NK-92 (cell line): ENCODE data around the gene SHISA6.

Source experiments
- DNase-seq: peaks from one replicate; lab custom pipeline; 2025; ENCODE audit not compliant: unreplicated experiment; lab: John Stamatoyannopoulos, UW

SHISA6 gene

DNA sequence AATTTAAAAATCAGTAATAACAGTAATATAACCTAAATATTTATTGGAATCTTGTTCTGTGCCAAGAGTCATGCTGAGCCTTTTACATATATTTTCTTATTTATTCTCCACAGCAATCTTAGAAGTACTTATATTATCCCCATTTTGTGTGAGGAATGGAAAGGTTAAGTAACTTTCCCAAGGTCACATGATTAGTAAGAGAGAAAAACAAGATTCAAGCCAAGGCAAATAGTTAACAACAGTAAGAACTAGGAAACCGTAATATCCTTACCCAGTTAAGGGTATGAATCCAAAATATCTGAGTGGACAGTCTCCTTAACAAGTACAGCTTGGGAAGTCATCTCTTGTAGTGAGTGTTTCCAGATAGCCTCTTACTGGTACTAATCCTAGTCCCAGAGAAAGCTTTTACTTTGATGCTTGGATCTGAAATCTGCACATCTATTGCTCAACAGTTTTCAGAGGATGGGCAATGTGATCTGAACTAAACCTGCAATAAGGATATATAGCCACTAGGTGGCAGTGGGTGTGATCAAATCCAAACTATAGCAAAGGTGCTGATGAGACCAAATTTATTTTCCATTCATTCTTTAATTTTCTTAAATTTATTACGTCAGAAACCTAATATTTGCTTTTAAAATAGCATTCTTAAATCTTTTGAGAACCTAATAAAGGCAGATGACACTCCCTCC, 23.3 kb downstream of the SHISA6 start:
- DNase-seq: no peak

DNA sequence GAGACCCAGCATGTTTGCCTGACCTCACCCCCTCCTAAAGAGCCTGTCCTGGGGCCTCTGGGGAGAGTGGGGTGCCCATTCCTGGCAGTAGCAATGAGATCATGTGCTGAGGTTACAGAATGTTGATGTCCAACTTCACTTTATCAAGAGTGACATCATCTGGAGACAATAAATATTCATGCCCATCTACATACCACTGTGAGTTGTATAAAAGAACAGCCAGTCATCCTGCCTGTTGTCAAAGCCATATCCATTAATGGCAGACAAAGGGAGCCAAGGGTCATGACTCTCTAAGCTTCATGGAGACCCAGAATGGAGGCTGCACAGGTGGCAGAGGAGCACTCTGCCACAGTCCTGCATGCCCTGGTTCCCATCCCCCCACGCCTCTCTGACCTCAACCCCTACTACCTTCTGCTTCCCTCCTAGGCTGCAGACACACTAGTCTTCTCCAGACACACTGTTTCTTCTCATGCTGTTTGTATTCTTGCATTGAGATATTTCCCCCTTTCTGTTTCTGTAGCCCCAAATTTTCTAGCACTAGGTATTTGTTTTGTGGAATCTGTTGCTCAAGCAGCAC, 27.1 kb downstream of the SHISA6 start:
- no peak for DNase-seq

DNA sequence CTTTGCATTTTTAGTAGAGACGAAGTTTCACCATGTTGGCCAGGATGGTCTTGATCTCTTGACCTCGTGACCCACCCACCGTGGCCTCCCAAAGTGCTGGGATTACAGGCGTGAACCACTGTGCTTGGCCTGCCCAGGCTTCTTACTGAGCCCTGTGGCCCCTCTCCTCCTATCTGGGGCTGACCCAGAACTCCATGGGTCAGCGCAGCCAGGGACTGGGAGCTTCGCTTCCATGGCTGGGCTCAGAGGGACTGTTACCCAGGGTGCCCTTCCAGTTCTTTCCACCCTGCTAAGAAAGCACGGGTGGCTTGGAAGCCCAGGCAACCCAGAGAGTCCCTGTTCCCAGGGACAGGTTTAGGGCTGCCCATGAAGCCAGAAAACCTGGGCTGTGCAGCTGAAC, 28.2 kb downstream of the SHISA6 start:
- no peak for DNase-seq

DNA sequence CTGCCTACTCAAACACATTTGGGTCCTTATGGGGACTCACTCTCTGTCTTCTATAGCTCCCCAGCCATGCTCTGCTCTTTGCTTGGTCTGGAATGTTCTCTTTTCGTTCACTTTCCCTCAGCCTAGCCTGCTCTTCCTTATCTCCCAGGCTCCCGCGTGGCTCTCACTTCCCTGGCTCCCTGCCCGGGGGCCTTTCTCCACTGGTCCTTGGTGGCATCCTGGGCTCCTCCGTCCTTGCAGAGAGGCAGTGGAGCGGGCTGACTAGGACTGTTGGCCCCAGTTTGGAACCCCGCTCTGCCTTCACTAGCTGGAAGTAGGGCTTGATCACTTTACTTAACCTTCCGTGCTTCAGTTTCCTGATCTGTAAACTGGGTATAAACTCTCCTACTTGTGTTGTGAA, 31.2 kb downstream of the SHISA6 start:
- no peak for DNase-seq

DNA sequence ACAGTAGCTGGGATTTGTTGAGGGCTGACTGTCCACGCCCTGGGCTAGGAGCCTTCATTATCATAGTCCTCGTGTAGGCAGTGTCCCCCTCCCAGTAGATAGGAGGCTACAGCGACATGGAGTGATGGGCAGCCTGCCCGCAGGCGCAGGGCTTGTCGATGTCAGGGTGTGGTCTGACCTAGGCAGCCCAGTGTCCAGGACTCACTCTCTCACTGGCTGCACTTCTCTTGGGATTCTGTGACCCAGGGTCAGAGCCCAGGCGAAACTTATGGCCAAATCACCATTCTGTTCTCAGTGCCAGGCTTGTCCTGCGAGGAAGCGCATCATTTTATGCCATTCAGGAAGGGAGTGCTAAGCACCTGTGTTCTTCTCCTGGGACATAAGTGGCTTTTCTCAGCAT, 32.6 kb downstream of the SHISA6 start:
- no peak for DNase-seq

DNA sequence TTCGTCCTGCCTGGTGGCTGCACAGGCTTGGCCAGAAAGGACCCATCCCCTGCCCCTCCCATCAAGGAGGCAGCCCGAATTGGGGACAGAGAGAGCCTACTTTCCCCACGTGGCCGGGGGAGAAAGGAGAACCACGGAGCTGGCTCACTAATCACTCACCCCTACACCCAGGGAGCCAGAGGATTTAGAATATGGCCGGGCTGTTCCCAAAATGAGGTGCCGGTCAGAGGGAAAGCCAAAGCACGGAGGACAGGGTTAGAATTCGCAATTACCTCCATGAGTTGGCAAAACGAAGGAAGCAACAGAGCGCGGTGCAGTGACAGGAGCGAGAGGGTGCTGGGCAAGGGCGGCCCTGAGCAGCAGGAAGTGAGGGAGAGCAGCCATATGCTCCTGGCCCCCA, 33.1 kb downstream of the SHISA6 start:
- no peak for DNase-seq

DNA sequence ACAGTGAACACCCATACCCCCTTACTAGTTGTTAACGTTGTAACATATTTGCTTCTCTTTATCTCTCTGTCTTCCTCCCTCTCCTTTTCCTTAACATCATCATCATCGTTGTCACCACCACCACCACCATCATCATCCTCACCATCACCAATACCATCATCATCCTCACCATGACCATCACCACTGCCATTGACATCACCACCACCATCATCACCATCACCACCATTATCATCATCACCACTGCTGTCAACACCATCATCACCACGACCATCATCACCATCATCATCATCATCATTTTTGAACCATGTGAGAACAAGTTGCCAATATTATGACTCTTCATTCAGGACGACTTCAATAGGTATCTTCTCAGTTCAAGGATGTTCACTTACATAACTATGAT, 35.5 kb downstream of the SHISA6 start:
- DNase-seq: no peak

DNA sequence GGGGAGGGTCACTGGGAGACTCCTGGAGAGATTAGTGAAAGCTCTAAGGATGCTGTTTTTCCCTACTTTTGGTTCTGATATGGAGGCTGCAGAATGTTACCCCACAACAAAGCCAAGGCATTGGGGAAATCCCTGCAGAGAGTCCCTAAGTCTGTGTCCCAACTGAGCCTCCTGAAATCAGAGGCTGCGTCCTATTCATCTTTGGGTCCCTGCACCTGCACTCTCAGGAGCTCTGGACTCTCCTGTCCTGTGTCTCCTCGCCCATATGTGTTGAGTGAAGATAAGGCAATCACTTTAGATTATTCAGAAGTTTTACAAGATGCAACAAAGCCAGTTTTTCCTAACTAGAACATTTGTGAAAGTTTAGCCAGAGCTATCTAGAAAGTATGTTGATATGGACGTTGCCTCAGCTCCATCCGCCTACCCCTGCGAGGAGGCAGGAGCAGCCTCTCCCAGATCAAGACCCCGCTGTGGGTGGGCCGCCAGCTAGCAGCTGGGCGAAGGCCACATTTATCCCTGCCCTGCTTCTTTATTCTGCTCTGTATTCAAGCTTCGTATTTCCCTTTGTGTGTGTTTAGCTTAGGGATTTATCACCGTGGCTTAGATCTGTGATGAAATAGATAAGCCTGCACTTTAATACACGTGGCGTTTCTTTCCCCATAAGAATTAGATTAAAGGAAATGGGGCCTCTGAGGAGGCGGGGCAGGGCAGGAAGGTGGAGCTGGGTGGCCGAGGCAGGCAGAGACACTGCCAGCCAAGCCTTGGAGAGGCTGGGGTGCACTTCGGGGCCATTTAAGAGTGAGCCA, 37.4 kb downstream of the SHISA6 start:
- DNase-seq: no peak

DNA sequence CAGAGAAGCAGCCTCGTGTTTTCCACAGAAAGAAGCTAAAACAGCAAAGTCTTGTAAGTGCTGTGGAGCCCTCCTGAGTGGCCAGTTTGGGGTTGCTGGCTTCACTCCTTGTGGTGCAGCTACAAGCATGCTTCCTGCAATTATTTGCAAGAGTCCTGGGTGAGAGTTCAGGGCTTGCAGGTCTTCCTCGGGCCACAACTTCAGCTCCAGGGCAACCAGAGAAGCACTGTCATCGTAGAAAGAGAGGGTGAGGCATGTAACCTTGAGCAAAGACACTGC, 37.9 kb downstream of the SHISA6 start:
- DNase-seq: no peak

DNA sequence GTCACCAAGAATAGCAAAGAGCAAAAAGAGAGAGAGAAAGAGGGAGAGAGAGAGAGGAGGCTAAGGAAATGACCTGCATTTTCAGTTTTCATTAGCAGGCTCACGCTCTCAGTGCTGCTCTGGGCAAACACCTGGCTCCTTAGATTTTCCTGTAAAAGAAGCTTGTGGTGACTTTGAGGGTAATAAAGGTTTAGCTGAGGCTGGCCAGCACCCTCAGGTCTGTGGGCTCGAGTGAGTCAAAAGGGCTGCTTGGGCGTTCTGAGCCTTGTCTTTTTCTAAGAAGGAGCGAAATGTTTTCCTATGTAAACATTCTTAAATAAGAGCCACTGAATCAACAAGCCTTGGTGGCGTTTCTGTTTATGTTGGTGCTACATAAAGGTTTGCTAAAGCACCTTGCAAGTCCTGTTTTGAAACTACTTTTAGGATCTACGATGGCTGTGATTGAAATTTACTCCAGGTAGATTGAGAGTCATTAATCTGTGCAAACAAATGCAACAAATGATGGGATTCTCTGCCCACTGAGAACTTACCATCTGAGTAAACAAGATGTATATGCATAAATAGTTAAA, 38.8 kb downstream of the SHISA6 start:
- DNase-seq: no peak

DNA sequence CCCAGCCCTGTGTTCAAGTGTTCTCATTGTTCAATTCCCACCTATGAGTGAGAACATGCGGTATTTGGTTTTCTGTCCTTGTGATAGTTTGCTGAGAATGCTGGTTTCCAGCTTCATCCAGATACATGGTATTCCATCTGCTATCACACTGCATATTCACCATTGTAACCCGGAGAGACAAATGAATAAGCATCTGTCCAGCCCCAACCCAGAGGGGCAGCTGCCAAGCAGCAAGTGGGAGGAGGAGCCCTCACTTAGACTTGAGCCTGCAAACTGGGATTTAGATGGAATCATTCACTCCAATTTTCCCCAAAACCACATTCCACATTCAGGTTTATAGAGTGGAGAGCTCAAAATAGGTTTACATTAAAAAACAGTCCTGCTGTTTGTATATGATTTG, 41.6 kb downstream of the SHISA6 start:
- DNase-seq: no peak

DNA sequence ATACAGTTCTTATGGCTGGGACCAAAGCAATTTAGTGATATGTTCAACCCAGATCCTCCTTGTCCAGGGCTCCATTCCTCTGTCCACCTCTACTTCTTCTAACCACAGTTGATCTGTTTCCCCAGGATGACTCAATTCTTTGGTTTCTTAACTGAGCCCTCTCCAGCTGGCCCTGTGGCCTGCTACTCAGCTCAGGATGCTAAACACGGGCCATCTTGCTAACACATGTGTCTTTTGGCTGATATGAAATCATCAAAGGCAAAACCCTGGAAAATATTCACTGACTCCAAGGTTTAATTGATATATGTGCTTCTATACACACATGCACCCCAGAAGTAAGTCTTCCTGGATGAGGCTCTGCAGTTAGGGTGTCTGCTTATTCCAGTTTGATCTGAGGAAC, 43.8 kb downstream of the SHISA6 start:
- no peak for DNase-seq

DNA sequence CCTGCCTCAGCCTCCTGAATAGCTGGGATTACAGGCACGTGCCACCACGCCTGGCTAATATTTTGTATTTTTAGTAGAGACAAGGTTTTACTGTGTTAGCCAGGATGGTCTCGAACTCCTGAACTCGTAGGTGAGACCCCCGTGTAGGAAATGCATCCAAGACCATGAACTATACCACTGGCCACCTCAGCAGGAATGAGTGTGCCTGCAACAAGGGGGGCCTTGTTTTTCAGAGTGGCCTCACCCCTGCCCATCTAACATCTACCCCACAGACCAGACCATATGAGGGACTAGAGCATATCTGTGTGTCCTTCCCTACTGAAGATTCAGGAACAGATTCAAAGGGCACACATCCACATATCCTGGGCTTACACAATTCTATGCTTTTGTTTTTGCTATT, 44.9 kb downstream of the SHISA6 start:
- DNase-seq: no peak

DNA sequence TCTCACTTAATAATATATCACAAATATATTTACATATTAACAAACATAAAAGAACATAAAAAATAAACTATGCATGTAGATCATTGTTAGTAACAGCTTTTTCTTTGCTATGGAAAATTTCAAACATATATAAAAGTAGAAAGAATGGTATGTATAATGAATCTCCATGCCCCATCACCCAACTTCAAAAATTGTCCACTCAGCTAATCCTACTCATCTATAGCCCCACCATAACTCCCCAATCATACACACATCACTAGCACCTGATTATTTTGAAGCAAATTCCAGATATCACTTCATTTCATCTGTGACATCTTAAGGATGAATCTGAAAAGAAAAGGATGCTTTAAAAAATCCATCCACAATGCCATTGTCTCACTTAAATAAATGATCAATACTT, 46.8 kb downstream of the SHISA6 start:
- DNase-seq: no peak

DNA sequence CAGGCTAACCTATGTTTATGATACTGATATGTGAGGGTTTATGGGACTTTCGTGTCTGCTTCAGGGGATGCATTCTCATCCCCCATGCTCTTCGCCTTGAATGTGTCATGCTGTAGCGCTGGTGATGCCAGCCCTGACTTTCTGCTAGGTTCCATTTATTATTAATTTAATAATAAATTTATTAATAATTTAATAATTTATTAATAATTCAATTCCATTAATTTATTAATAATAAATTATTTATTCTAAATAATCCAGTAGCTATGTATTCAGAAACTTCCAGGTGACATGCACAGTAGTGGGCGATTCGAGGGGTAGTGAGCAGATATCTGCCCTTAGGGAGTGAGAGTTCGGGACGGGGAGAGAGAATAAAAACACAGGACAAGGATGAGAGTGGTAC, 49.8 kb downstream of the SHISA6 start:
- DNase-seq: no peak

DNA sequence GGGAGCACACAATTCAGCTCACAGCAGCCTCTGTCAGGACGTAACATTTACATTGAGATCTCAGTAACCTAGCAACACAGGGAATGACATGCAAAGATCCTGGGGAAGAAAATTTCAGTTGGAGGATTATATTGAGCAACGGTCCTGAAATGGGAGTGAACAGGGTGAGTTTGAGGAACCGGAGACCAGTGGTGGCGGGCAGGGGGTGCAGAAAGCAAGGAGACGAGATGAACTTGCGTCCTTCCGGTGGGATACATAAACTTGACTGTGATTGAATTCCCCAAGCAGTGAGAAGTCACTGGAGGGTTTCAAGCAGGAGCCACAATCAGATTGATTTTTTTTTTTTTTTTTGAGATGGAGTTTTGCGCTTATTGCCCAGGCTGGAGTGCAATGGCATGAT, 51.5 kb downstream of the SHISA6 start:
- no peak for DNase-seq

DNA sequence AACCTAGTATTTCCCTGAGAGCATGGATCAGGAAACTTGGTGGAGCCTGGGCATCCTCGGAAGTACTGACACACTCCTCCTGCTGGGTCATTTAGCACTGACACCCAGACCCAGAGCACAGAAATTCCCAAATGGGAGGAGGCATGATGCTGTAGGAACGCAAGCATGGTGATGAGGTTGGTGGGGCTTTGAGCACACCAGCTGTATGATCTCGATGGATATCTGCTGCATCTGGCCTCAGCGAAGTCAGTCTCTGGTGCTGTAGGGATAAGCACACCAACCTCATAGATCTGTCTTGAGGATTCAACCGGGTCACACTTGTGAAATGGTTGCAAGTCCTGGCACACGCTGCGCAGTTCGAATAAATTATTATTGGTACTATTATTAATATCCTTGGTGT, 52.5 kb downstream of the SHISA6 start:
- no peak for DNase-seq

DNA sequence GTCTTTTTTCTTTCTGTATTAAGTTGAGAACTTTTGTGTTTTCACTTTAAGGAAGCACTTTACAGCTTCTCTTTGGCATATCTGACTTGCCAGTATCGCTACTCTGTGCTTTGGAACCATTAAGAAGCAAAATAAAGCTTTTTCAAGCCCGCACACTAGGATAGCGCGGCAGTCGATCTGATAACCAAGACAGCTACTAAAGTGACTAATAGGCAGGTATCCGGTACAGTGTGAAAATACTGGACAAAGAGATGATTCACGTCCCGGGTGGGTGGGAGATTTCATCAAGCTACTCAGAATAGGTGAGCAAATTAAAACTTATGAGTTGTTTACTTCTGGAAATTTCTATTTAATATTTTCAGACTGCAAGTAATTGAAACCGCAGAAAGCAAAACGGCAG, 53.8 kb downstream of the SHISA6 start:
- DNase-seq: no peak

DNA sequence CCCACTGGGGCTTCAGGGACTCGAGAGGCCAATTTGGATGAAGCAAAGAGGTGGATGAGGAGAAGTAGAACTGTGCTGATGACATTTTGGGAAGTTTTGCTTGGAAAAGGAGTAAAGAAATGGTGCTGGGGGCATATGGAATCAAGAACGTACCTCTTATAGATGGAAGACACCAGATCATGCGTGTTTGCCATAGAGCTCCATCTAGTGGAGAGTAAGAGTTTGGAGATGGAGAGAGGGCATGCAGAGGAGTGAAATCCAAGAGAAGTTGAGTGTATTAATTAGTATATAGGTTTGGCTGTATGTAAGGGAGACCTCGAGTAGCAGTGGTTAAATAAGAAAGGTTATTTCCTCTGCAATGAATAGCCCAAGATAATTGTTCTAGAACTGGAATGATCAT, 56.0 kb downstream of the SHISA6 start:
- DNase-seq: no peak

DNA sequence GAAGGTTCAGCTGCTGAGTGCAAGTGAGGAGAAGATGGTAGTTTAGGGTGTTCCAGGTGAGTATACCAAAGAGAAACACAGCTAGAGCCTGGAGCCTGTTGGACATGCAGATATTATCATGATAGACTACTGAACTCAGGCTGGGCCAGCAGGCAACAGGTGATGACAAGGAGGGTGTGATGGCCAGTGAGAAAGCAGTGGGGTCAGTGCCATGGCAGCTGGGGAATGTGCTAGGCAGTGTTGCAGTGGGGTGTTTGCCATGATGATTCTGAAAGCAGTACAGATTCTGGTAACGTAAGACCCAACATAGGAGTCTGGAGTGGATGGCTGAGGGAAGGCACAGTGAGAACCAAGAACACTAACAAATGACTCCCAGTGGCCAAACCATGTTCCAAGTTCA, 57.4 kb downstream of the SHISA6 start:
- no peak for DNase-seq

DNA sequence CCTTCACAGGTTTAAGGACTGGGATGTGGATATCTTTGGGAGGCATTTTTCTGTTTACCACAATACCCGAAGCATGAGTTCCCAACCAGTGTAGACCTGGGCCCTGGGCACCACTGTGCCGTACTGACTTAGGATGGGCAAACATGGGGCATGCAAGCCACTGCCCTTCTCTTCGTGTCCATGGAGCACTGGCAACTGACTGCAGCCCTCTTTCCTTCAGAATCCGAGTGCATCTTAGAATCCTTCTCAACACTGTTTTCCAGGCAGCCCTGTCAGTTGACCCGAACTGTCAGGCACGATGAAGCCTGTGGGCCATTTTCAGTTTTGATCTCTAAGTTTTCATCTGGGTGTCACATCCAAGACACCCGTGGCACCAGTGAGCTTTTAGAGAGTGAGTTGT, 59.2 kb downstream of the SHISA6 start:
- no peak for DNase-seq

DNA sequence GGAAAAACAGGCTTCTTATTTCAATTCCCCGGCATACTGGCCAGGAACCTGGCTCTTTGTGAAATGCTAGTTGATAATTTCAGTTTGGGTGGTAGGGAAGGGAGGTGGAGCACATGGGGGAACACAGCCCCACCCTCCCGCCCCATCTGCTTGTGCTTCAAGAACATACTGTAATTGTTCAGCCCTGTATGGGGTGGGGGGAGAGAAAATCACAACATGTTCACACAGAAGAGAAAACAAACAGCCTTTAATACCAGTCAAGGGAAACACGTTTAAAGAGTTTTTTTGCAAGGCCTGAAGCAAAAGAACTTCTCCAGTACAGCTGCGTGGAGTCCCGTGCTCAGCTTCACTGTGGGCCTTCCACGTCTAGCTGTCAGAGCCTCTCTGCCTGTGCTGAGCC, 59.7 kb downstream of the SHISA6 start:
- no peak for DNase-seq
